ENCODE data around the gene SLC2A1.

DNA sequence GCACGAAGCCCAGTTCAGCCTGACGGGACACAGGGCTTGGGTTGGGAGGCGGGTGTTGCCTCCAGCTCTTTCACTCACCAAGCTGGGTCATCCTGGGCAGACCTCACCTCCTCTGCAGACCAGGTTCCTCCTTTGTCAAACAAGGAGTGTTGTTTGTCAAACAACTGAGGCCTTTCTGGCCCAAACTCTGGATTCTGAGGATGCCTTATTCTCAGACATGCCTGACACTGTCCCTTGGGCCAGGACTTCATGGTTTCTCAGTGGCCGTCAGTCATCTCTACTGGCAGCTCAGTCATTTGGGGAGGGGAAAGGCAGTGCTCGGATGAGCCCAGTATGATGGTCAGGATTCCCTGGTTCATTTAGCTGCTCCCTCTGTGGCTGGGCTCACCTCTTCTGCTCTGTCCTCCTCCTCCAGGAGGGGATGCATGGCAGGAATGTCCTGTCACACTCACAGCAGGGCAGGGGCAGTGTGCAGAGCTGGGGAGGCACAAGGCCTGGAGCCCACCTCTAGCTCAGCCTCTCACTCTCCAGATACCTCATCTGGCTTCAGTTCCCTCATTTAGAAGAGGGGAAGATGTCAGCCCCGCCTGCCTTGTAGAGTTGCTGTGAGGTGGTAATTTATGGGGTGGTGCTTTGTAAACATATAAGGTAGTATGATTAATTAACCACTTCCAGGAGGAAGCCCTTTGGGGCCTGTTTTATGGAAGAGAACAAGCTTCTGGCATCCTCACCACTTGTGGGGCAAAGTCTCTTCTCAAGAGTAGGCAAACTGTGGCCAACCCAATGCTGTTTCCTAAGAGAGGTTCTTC lies 20.6 kb downstream of the SLC2A1 start:
- TF ChIP-seq, protein P1, sequence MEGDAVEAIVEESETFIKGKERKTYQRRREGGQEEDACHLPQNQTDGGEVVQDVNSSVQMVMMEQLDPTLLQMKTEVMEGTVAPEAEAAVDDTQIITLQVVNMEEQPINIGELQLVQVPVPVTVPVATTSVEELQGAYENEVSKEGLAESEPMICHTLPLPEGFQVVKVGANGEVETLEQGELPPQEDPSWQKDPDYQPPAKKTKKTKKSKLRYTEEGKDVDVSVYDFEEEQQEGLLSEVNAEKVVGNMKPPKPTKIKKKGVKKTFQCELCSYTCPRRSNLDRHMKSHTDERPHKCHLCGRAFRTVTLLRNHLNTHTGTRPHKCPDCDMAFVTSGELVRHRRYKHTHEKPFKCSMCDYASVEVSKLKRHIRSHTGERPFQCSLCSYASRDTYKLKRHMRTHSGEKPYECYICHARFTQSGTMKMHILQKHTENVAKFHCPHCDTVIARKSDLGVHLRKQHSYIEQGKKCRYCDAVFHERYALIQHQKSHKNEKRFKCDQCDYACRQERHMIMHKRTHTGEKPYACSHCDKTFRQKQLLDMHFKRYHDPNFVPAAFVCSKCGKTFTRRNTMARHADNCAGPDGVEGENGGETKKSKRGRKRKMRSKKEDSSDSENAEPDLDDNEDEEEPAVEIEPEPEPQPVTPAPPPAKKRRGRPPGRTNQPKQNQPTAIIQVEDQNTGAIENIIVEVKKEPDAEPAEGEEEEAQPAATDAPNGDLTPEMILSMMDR (conservative IDR thresholded peaks at IDR 0.05; ENCODE audit: low read length), result no peak
- no peak for TF ChIP-seq EZH2phosphoT487 (IDR thresholded peaks at IDR 0.05; ENCODE audit: borderline replicate concordance, low read depth, low read length)

Measured in OCI-LY7 (cell line).